GM21360 (cell line): Measurements from ENCODE around the gene PDE4D.

Experiments used
- ATAC-seq: cut with Tn5 transposase; IDR thresholded peaks from one replicate; pipeline ENCODE4 v1.9.1; 2021; ENCODE audit warnings: mild to moderate bottlenecking, moderate library complexity; ENCODE audit not compliant: unreplicated experiment

The PDE4D gene

DNA sequence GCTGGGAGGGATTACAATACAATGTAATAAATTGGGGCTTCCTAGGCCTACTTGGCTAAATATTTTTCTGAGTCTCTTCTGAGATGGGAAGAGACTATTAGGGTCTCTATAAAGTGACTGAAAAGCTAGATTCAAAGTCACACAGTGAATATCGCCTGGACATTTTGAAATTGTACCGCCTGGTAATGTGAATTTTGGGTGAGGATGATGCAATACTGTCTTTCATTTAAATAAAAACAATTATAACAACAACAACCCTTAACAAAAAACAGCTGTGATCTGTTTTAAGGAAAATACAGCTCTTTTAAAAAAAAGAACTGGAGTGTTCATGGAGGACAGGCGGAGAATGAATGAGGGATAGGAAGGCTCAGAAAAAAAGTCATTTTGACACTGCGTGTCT, 695.6 kb downstream of the PDE4D start:
- no peak for ATAC-seq

- no peak for ATAC-seq
Measured at GRCh38 chr5:59193616-59194319, 699.8 kb downstream of the PDE4D start.

DNA sequence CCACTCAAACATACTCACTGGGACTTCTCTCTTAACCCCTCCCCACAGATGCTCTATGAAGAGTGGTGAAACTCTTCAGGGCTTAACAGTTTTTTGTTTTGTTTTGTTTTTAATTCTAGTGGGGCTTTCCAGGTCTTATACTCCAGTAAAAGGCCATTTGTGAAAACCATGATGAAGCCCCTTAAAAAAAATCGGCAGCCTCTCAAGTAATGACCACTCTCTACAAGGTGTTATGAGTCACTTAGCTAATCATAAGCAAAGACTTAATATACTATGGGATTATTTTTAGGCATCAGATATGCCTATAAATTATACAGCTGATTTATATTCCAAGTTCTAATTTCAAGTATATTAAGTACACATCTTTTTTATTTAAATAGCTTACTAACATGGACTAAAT, 702.8 kb downstream of the PDE4D start:
- no peak for ATAC-seq

- no peak for ATAC-seq
Measured at GRCh38 chr5:59189472-59190244, 703.9 kb downstream of the PDE4D start.

- peak; percentile 77 for ATAC-seq
Measured at GRCh38 chr5:59188419-59189225, 704.9 kb downstream of the PDE4D start.

DNA sequence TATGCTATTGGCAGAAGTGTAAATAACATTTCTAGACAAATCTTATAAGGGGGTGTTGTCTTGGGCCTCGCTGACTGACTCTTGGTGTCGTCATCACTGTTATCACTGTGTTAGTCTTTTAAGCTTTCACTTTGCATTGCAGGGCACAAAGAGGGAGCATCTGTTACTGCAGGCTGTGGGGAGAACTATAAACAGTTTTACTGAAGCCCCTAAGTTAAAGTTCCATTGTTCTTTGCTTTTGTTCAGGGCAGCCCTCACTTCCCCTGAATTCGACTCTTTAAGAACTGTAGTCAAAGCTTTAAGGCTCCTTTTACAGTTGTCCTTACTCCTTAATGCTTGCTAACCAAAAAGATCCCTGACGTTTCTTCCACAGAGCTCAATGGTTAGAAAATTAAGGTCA, 705.7 kb downstream of the PDE4D start:
- peak; percentile 52 for ATAC-seq

GRCh38 chr5:59186623-59187022, 706.9 kb downstream of the PDE4D start:
- no peak for ATAC-seq

GRCh38 chr5:59185757-59186385, 707.7 kb downstream of the PDE4D start:
- ATAC-seq: no peak

DNA sequence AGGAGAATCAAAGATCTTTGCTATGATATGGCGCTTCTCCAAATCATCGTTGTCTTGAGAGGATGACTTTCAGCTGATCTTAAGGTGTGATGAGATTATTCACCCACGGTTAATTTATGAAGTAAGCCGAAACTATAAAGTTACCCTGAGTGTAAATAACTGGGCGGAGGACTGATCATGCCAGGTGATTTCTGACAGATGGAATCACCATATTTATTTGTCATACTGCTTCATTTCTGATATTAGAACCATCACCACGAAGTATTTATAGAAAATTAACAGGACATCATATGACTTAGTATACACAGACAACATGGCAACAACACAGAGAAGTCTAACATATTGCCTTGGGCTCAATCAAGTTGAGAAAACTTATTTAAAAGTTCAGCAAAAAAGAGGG, 708.8 kb downstream of the PDE4D start:
- ATAC-seq: no peak

DNA sequence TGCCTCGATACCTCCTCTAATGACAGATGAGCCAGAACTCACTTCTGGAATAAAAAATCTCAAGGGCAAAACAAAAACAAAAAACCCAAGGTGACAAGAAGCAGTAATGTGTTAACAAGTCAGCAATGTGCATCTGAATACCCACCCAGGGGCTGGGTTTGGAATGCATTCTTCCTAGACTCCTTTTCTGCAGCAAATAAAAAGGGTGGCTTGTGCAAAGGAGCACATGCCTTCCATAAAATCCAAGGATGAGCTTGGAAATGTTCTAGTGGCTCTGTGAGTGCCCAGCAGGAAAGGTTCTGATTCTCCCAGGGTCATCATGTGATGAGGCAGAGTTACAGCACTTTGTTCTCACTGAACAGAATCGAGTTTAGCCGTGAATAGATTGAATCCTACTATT, 710.8 kb downstream of the PDE4D start:
- ATAC-seq: no peak

GRCh38 chr5:59180515-59180914, 713.0 kb downstream of the PDE4D start:
- ATAC-seq: peak; percentile 89

GRCh38 chr5:59179704-59180103, 713.8 kb downstream of the PDE4D start:
- no peak for ATAC-seq

DNA sequence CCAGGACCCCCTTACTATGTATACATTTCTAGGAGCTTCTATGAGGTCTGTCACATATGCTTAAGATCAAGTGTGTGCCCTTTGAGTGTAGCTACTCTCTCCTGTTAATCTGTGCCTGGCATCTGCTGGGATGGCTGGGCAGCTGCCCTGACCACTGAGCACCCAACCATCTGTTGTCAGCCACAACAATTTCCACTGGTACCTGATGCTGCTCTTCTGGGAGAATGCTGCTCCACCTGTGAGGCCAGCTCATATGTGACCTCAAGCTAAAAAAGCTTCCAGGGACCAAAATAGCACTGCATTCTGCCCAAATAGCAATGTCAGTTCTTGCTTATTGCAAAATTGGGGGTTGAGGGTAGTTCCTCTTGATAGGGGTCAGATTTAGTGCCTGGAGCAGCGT, 715.0 kb downstream of the PDE4D start:
- no peak for ATAC-seq

- ATAC-seq: no peak
Measured at GRCh38 chr5:59178071-59178470, 715.5 kb downstream of the PDE4D start.

- no peak for ATAC-seq
Measured at GRCh38 chr5:59177644-59178043, 715.9 kb downstream of the PDE4D start.

- ATAC-seq: peak; percentile 49
Measured at GRCh38 chr5:59174248-59174844, 719.2 kb downstream of the PDE4D start.

- no peak for ATAC-seq
Measured at GRCh38 chr5:59173578-59173977, 719.9 kb downstream of the PDE4D start.

DNA sequence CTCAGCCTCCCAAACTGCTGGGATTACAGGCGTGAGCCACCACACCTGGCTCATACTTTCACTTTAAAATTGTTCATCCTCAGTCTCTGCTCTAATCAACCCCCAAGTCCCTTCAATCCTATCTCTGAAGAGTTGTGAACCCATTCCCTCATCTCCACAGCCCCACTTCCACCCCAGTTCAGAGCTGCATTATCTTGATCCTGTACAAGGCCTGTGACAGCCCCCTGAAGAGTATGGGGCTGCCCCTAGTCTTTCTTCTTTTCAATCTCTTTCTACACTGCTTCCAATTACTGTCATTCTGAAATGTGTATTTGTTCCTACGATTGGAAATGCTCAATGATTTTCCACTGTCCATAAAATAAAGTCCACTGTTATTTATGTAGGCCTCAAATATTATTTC, 722.4 kb downstream of the PDE4D start:
- ATAC-seq: no peak

DNA sequence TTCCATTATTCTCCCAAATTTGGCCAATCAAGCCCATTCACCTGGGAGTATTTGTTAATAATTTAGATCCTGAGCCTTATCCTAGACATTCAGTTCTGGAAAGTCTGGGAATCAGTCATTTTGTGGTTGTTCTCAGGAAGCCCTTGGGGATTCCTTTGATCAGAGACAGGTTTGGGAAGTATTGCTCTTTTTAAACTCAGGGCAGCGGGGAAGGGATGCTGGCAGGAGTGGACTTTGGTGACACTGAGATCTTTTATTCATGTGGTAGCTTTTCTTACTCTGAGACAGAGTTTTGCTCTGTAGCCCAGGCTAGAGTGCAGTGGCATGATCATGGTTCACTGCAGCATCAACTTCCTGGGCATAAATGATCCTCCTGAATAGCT, 723.8 kb downstream of the PDE4D start:
- ATAC-seq: no peak

DNA sequence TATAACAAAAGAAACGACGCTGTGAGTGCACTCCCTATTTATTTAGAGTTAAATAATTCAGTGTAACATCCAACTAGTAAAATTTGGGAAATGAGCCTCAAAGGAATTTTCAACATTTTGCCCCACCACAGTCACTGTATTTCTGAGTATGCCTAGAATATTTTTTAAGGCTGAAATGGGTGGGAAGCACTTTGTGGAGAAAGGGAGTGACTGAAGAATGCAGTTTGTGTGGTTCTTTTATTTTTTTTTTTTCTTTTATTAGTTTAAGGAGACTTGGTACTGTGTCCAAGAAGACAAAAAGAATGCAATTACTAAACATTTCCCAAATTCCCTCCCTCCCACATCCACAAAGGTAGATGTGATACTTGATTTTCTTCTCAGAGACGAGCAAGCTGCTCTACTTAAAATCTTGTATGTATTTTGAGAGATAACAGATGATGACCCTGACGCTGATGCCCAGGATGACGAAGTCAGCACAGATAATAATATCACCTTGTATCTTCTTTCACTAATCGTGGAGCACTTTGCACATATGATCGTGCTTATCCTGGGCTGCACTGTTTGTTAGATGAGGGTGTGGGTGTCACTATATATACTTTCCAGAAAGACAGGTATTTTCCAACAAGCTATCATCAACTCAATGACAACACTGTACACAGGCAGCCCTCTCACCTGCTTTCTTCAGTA, 724.3 kb downstream of the PDE4D start:
- ATAC-seq: no peak
